Mammary epithelial cell (primary cell): ENCODE results near the gene TBC1D22A.

Source experiments
- CTCF ChIP-seq, 2 donors: IDR thresholded peaks in 1 of 2; conservative IDR thresholded peaks in 1 of 2; 2 replicates each; pipeline ENCODE4 v1.5.1; 2011 to 2012; ENCODE audit warnings: inconsistent platforms in 2 of 2, low read length in 2 of 2, mild to moderate bottlenecking in 2 of 2, control low read depth in 1 of 2, low read depth in 1 of 2; ENCODE audit not compliant: insufficient read depth in 1 of 2; ENCODE audit errors: extremely low read depth in 1 of 2
- EZH2 ChIP-seq: IDR thresholded peaks from 2 replicates; pipeline ENCODE4 v1.6.1; 2012; ENCODE audit warnings: low read length, inconsistent platforms, borderline replicate concordance

GRCh38 chr22:46906326-46907045, 144.0 kb downstream of the TBC1D22A start:
- TF ChIP-seq CTCF (conservative IDR thresholded peaks at IDR 0.05 in 1 of 2, IDR thresholded peaks at IDR 0.05 in 1 of 2; ENCODE audit: extremely low read depth in 1 of 2, insufficient read depth in 1 of 2, low read depth in 1 of 2, low read length in 2 of 2) (no peak), EZH2 (no peak)
